ENCODE measurements around the gene ALDH9A1.
"Not testable (repeated sequence)": the region's sequence is repeated elsewhere in the genome, so short reads cannot be mapped to it uniquely, and the experiment has no call there.

The ALDH9A1 gene

DNA sequence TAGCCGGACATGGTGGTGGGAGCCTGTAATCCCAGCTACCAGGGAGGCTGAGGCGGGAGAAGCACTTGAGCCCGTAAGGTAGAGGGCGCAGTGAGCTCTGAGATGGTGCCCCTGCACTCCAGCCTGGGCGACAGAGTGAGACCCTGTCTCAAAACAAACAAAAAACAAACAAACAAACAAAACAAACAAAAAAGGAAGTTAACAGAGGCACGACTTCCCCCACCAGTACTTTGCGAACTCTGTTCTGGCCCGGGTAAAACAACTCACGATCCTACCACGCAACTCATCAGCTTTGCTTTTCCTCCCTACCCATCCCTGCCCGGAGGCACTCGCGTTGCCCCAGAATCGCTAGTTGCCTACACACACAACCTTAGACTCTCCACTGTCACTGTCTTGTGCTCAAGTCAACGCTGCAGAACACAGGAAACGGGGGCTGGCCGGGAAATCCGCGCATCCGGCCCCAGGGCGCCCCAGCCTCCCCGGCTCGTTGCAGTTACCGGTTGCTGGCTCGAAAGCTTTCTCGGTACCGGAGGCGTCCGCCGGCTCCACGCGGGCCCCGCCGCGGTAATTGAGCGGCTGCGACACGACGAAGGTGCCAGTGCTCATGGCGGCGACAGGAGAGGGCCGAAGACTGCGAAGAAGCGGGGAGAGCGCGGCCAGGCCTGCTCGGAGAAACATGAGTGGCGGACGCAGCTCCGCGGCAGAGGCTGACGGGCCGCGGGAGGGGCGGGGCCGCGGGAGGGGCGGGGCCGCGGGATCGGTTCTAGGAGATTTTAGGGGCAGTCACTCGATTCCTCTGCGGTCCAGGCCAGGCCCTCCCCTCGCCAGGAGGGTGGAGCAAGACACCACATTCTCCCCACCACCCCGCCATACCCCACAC lies at the start of gene ALDH9A1:
ALDH9A1 (minus strand) TSS at position 682 of the 880 bp plus-strand sequence; CDS start at position 678, 4 bp downstream.
- peak; percentile 83 for DNase-seq

- DNase-seq: no peak
These were observed 49.5 kb upstream of the ALDH9A1 start for GRCh38 chr1:165747632-165748447.

- not testable (repeated sequence) for DNase-seq
These were observed 46.6 kb upstream of the ALDH9A1 start for GRCh38 chr1:165744913-165745312.

- DNase-seq: no peak
These were observed 43.8 kb upstream of the ALDH9A1 start for GRCh38 chr1:165742194-165742593.

GRCh38 chr1:165738794-165739193 lies 40.4 kb upstream of the ALDH9A1 start:
- no peak for DNase-seq

GRCh38 chr1:165737196-165737595 lies 38.8 kb upstream of the ALDH9A1 start:
- no peak for DNase-seq

DNA sequence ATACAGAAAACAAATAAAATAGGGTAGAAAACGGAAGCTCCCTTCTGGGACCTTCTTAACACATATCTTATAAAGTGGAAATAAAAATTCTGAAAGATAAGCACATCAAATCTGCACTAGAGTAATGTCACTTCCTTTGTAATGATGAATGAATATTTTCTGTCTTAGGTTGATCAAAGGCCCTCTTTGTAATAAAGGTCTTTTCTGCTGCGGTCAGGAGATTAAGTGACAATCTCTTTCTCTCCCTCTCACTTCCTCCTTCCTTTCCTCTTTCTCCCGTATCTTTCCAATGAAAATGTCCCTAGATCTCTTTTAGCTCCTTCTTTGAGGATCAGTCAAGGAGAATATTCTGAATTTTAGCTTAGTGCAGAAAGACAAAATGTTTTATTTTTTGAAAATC lies 36.5 kb upstream of the ALDH9A1 start:
- DNase-seq: no peak

GRCh38 chr1:165726841-165727240 lies 28.5 kb upstream of the ALDH9A1 start:
- DNase-seq: no peak

DNA sequence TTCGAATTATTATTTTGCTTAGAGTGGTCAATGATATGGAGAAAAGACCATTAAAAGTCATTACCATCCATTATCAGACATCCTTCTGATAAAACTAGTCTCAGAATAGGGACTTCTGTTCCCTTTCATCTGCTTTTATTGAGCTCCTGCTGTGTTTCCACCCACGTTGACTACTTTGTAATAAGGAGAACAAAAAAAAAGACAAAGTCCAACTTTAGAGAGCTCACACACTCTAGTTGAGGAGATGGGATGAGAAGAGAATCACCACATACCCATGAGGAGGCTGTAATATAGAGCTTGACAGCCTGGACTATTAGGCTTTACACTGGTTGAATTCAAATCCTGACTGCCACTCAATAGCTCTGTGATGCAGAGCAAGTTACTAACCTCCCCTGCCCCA lies 27.8 kb upstream of the ALDH9A1 start:
- no peak for DNase-seq

DNA sequence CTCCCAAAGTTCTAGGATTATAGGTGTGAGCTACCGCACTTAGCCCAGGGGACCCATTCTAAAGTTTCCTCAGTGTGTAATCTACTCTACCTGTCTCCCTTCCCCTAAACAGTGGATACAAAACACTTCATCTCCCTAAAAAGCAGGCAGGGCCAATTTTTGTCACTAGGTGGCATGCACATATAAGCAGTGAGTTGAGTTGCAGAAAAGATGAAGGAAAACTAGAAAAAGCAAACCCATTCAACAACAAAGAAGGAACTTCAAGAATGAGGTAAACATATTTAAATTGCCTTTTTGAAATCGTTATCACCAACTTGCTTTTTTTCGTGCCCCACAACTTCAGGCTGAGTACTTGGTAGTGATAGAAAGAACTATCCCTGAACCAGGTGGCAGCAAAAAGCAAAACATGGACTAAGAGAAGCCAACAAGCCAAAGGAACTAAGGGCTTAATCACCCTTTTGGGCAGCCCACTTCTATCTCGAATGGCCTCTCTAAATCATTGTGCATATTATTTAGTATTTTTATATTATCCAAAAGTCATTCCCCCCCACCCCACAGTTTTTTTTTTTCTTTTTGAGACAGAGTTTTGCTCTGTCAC lies 19.7 kb upstream of the ALDH9A1 start:
- peak; percentile 37 for DNase-seq

DNA sequence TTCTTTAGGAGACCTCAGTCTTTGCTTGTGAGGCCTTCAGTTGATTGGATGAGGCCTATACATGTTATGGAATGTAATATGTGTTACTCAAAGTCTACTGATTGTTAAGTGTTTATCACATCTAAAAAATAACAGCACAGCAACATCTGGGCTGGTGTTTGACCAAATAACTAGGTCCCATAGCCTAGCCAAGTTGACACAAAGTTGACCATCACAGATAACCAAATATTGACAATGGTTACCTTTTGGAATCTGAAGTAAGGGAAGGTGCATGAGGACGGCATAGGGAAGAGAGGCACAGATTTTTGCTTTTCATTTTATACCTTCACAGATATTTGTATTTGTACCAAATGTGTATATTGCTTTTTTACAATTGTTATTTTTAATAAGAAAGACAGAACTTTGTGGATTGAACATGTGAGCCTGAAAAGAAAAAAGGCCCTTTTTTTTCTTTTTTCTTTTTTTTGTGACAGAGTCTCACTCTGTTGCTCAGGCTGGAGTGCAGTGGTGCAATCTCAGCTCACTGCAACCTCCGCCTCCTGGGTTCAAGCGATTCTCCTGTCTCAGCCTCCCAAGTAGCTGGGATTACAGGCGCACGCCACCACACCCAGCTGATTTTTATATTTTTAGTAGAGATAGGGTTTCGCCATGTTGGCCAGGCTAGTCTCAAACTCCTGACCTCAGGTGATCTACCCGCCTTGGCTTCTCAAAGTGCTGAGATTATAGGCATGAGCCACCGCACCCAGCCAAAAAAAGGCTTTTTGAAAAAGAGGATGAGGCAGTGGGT lies 18.1 kb upstream of the ALDH9A1 start:
- DNase-seq: not testable (repeated sequence)

DNA sequence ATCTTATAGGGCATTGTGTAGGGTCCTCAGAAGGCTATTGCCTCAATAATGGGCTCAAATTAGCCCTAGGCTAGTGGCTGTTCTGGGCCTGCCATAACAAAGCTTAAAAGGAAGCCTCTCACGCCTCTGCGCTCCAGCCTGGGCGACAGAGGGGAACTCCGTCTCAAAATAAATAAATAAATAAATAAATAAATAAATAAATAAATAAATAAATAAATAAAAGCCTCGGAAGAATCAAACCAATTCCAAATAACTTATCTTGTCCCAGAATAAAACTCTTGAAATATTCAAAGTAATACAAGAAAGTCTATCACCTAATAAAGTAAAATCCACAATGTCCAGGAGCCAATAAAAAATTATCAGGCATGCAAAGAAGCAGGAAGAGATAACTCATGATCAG lies 14.4 kb upstream of the ALDH9A1 start:
- DNase-seq: no peak

GRCh38 chr1:165707984-165708706 lies 9.8 kb upstream of the ALDH9A1 start:
- no peak for DNase-seq

- DNase-seq: no peak
These were observed 5.3 kb upstream of the ALDH9A1 start for GRCh38 chr1:165703648-165704047.

DNA sequence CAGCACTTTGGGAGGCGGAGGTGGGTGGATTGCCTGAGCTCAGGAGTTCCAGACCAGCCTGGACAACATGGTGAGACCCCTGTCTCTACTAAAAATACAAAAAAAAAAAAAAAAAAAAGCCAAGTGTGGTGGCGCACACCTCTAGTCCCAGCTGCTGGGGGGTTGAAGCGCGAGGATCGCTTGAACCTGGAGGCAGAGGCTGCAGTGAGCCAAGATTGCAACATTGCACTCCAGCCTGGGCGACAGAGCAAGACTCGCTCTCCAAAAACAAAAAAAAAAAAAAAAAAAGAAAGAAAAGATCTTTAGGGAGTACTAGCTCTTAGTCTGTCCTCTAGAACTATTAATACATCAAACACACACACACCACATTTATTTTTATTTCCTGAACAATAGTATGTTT lies 3.6 kb upstream of the ALDH9A1 start:
- DNase-seq: not testable (repeated sequence)

GRCh38 chr1:165699577-165699976 lies 1.2 kb upstream of the ALDH9A1 start:
- no peak for DNase-seq

DNA sequence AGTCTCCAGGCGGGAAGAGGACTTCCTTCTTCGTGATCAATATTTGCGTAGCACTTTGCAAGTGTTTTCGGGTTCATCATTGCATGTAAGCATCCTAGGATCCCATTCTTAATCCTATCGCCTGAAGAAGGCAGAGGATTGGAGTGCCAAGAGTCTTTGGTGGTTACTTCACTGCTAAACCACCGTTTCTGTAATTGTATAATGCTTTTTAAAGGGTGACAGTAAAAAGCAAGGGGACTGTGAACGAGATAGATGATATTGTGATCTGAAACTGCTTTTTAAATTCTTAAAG lies 345 bp upstream of the ALDH9A1 start:
- no peak for DNase-seq

DNA sequence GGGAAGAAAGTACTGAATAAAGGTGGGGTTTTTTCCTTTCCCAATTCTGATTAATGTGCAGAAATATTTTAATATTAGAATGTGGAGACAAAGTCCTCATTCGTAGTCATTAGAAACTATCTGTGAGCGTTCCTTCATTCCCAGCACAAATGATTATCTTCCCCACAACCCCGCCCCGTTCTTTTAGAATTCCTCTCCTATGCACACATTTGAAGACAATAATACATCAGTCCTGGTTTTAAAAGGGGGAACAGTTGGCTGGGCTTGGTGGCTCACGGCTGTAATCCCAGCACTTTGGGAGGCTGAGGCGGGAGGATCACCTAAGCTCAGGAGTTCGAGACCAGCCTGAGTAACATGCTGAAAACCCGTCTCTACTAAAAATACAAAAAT lies 876 bp downstream of the ALDH9A1 start:
- DNase-seq: no peak

DNA sequence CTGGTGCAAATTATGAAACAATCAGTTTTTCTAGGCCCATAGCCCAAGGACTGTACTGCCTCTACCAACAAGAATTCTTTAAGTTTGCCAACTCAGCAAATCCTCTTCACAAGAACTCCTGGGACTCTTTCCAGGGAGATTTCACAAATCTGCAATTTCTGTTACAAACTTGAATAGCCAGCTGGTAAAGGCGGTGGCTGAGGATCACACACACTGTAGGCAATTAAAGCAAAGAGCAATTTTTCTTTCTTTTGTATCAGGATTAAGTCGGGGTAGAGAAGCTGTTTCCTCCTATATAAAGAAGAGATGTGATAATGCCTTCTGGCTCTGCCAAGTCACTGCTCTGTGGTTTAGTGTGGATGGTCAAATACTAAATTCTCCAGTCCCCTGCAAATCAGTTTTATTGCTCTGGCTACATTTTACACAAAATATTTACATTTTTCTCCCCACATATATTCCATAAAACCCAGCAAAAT lies 1.7 kb downstream of the ALDH9A1 start:
- no peak for DNase-seq

DNA sequence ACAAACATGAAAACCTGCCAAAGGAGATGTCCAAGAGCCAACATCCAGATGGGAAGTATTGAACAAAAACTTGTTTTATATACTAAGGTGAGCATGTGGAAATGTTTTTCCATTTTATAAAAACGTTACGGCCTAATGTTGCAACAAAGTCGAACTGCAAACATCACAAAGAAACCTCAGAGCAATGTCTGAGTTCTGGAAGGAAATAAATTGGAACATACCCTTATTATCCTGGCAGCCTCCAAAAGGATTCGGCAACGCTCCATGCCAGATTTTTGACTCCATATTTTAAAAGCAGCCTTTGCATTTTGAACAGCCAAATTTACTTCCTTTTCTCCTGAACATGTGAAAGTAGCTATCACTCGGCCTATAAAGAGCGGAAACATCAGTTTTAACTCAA lies 3.3 kb downstream of the ALDH9A1 start:
- no peak for DNase-seq

GRCh38 chr1:165688046-165688445 lies 10.3 kb downstream of the ALDH9A1 start:
- no peak for DNase-seq

DNA sequence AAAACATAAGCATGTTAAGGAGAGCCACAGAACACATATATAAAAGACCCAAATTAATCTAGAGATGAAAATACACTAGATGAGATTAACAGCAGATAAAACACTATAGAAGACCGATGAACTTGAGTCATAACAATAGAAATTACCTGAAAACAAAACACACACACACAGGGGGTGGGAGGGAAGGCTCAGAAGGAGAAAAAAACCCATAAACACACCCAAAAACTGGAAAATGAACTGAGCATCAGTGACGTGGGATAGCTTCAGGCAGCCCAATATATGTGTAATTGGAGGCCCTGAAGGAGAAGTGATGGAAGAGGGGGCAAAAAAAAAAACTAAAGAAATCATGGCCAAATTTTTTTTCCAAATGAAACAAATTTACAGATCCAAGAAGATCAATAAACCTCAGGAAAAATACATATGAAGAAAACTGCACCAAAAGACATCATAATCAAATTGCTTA lies 11.4 kb downstream of the ALDH9A1 start:
- no peak for DNase-seq

All from NCI-H774 (cell line).